Glomerular visceral epithelial cell (primary cell): ENCODE data around the gene PTPRD.
A peak's percentile ranks its signal among the peaks of the same experiment; 100 is the strongest.
"Not testable (repeated sequence)": the region's sequence is repeated elsewhere in the genome, so short reads cannot be mapped to it uniquely, and the experiment has no call there.

Experiments
- DNase-seq: peaks from one replicate; pipeline ENCODE4 v3.0.0-alpha.2; 2016; ENCODE audit errors: extremely low spot score

PTPRD gene

DNA sequence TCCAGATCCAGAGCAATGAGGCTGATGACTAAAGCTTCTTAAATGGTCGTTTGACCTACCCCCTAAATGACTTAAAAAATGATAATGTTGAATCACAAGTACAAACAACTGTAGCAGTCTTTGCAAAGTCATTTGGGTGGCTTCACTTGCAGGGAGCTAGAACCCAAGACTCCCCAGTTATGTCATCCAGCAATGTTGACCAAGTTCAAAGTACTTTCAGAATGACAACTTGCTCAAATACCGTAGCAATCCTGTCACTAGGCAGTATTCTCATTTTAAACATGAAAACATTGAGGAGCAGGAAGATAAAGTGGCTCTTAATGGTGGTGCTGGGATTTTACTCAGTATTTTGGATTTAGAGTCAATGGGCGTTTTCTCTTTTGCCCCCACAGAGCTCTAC is 1596.2 kb downstream of the PTPRD start:
- DNase-seq = no peak

GRCh38 chr9:9004810-9005209 is 1608.0 kb downstream of the PTPRD start:
- DNase-seq = no peak

GRCh38 chr9:9002826-9003583 is 1609.8 kb downstream of the PTPRD start:
- DNase-seq = peak; percentile 1

DNA sequence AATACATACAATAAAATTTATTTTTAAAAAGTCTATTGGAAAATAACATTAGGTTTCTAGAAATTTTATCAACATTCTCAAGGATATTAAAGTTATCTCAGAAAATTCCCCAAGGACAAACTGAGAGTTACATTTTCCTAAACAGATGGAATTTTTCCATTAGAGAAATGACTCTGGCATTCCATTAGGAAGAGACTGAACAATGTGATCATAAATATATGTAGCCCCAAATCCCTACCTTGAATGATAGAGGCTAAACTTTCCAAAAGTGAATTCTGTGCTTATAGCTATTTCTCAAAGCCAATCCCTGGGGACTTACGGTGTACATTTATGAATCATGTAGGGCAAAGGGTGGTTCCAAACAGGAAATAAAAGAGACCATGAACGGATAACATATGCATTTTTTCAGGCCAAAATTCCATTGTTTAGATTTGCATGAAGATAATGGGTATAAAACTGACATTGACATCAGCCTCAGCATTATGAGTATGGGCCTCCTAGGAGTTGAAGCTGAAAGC is 1632.2 kb downstream of the PTPRD start:
- DNase-seq = no peak

DNA sequence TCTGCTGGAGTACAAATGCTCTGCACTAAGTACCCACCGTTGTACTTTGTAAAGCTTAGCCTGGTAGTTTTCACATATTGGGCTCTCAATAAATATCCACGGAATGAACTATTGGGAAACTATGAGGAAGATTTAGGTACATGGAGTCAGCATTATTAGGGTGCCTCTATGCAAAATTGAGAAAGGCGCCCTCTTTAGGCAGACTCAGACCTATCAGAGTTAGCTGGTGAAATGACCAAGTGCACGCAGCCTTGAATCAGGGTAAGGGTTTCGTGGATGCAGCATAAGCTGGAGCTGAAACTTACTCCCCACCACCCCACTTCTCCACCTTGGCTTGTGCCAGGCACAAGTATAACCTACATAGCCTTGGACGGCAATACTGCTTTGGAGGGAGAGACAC is 1634.5 kb downstream of the PTPRD start:
- DNase-seq = no peak

DNA sequence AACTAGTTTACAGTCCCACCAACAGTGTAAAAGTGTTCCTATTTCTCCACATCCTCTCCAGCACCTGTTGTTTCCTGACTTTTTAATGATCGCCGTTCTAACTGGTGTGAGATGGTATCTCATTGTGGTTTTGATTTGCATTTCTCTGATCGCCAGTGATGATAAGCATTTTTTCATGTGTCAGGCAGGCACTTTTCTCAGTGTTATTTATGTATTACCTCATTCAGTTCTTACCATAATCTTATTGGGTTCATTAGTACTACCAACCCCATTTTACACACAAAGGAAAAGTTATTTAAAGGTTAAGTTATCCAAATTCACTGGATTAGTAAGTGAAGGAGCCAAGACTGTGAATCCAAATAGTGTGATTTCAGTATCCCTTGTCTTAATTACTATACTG is 1644.5 kb downstream of the PTPRD start:
- not testable (repeated sequence) for DNase-seq

DNA sequence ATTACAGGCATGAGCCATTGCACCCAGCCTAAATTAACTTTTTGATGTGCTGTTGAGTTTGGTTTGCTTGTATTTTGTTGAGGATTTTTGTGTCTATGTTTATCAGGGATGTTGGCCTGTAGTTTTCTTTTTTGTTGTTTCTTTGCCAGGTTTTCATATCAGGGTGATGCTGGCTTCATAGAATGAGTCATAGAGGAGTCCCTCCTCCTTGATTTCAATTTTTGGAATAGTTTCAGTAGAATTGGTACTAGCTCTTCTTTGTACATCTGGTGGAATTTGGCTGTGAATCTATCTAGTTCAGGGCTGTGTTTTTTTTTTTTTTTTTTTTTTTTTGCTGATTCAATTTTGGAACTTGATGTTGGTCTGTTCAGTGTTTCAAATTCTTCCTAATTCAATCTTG is 1648.9 kb downstream of the PTPRD start:
- no peak for DNase-seq

- no peak for DNase-seq
These were observed 1650.7 kb downstream of the PTPRD start for GRCh38 chr9:8962084-8962483.

DNA sequence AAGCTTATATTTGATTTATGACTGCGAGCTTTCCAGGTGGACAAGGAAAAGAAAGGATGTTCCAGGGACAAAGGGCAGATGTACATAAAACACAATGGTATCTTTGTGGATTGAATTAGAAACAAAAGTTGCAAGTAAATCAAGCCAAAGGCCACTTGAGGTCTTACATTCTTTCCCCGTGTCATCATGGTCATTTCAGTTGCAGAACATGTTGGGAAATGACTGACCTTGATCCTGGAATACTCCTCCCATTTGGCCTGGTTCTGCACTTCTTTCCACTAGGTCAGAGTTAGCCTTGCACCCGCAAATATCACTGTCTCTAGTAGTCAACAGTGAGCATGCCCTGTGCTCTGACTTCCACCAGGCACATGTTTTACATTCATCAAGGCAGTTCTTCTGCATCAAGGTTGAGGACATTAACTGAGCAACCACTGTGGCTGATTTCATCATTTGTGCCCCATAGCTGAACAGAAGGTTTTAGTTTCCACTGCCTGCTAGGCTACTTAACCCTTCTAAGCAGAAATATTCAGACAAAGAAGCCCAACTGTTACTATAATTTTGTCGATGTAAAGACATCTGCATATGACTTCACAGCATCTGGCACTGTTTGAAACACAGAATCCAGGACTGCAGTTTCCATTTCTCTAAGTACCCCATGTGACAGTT is 1651.5 kb downstream of the PTPRD start:
- DNase-seq = no peak

DNA sequence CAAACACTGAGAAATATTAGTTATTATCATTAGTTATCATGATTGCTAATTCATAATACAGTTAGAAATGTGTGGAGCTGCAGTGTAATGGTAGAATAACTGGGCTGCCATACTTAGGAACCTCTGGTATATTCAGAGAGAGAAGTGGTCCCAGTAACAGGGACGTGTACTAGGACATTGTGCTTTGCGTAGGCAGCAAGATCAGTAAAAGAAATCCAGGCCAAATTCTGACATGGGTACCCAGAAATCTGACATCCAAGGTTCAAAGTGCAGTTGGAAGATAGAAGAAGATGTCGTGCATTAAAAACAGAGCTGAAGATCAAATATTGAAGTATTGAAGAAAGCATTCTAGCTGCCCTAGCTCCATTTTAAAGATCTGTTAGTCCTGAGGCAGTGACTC is 1652.5 kb downstream of the PTPRD start:
- DNase-seq = no peak

- no peak for DNase-seq
These were observed 1654.4 kb downstream of the PTPRD start for GRCh38 chr9:8958358-8958757.

- DNase-seq = no peak
These were observed 1657.5 kb downstream of the PTPRD start for GRCh38 chr9:8955315-8955714.

- DNase-seq = no peak
These were observed 1666.3 kb downstream of the PTPRD start for GRCh38 chr9:8946461-8946860.

DNA sequence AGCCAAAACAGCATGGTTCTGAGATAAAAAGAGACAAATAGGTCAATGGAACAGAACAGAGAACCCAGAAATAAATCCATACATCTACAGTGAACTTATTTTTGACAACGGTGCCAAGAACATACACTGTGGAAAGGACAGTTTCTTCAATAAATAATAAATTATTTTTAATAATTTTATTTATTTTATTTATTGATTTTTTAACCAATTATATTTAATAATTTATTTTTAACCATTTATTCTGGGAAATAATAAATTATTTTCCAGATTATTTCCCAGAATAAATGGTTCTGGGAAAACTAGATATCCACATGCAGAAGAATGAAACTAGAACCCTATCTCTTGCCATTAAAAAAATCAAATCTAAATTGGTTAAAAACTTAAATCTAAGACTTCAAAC is 1669.4 kb downstream of the PTPRD start:
- no peak for DNase-seq

GRCh38 chr9:8940650-8941049 is 1672.2 kb downstream of the PTPRD start:
- DNase-seq = no peak

GRCh38 chr9:8926461-8926860 is 1686.3 kb downstream of the PTPRD start:
- DNase-seq = no peak

GRCh38 chr9:8924562-8924961 is 1688.2 kb downstream of the PTPRD start:
- DNase-seq = peak; percentile 8

DNA sequence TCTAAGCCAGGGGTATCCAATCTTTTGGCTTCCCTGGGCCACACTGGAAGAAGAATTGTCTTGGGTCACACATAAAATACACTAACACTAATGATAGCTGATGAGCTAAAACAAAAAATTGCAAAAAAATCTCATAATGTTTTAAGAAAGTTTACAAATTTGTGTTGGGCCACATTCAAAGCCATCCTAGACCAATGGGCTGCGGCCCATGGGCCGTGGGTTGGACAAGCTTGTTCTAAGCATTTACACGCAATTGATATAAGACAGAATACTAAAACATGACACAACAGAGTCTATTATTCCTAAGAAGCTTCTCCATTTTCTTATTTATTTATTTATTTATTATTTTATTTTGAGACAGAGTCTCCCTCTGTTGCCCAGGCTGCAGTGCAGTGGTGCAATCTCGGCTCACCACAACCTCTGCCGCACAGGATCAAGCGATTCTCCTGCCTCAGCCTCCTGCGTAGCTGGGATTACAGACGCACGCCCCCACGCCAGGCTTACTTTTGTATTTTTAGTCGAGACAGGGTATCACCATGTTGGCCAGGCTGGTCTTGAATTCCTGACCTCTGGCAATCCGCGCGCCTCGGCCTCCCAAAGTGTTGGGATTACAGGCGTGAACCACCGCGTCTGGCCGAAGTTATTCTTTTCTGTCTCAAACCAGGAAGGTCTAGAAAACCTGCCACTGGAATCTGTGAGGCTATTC is 1692.2 kb downstream of the PTPRD start:
- not testable (repeated sequence) for DNase-seq

GRCh38 chr9:8917956-8918739 is 1694.7 kb downstream of the PTPRD start:
- DNase-seq = no peak

DNA sequence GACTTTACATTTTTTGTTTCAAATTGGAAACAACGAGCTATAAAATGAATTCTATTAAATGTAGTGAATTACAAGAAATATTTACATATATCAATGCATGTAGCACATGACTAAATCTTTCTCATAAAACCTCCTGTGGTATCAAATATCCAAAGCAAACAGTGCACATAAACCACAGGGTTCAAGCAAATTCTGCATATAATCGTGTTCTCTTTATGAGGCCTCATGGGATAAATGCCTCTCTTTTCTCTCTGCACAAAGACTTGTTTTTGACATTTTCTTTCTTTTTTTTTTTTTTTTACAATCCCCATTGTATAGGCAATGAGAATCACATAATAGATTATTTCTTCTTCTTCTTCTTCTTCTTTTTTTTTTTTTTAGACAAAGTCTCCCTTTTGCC is 1696.0 kb downstream of the PTPRD start:
- DNase-seq = no peak

GRCh38 chr9:8907868-8908267 is 1704.9 kb downstream of the PTPRD start:
- peak; percentile 37 for DNase-seq

- no peak for DNase-seq
These were observed 1707.1 kb downstream of the PTPRD start for GRCh38 chr9:8905731-8906130.
